Activated CD8-positive, alpha-beta T cell treated with anti-CD3 and anti-CD28 coated beads for 36 hours (primary cell): ENCODE results near the gene SERPINA12. TPM values are rescaled to one million over a fixed set of nuclear protein-coding genes. Genes with fewer than 3 reads are reported as not detected.
"Not testable (repeated sequence)": the region's sequence is repeated elsewhere in the genome, so short reads cannot be mapped to it uniquely, and the experiment has no call there.

ENCODE experiments used
- ATAC-seq: fragments of 200-7000 bp; cut with Tn5 transposase; one replicate; pipeline ENCODE4 v1.10.0; 2021; ENCODE audit warnings: mild to moderate bottlenecking, moderate library complexity
- CTCF ChIA-PET: fragments of 350-600 bp; sonication (Branson Sonifier 250); formaldehyde crosslinking; loops from one replicate; lab custom pipeline; 2021; ENCODE audit warnings: antibody characterized with exemption; lab: Charles Lee
- POLR2A ChIA-PET: fragments of 350-600 bp; sonication (Branson Sonifier 250); formaldehyde crosslinking; loops from one replicate; lab custom pipeline; 2021; ENCODE audit warnings: antibody characterized with exemption; lab: Charles Lee
- DNase-seq: peaks from one replicate; pipeline ENCODE4 v3.0.0-alpha.2; 2020
- H3K27ac Mint-ChIP-seq: one replicate; pipeline ENCODE4 v1.8.0; 2021; ENCODE audit warnings: mild to moderate bottlenecking, mixed read lengths
- H3K27me3 Mint-ChIP-seq: one replicate; pipeline ENCODE4 v1.8.0; 2021; ENCODE audit warnings: mixed read lengths
- H3K36me3 Mint-ChIP-seq: one replicate; pipeline ENCODE4 v1.8.0; 2021; ENCODE audit warnings: low read depth, mixed read lengths
- H3K4me1 Mint-ChIP-seq: one replicate; pipeline ENCODE4 v1.8.0; 2021; ENCODE audit warnings: low read depth, mixed read lengths
- H3K4me3 Mint-ChIP-seq: one replicate; pipeline ENCODE4 v1.8.0; 2021; ENCODE audit warnings: mild to moderate bottlenecking, moderate library complexity, mixed read lengths
- H3K9me3 Mint-ChIP-seq: one replicate; pipeline ENCODE4 v1.8.0; 2021; ENCODE audit warnings: mixed read lengths
- CTCF ChIP-seq: fragments of 200-600 bp; IDR thresholded peaks from one replicate; pipeline ENCODE4 v1.8.0; 2022; ENCODE audit warnings: antibody characterized with exemption, mild to moderate bottlenecking
- intact Hi-C: fragments of 100-400 bp; cut with micrococcal nuclease; formaldehyde crosslinking; loops from one replicate; pipeline ENCODE4 v1.10.0; 2022
- total RNA-seq, 2 experiments: library from RNA; stranded (reverse); gene quantifications; one replicate each; pipeline ENCODE4 v1.2.3, GENCODE V29; 2021

SERPINA12 gene
- total RNA-seq, 2 experiments from 2014 or later, result not detected

GRCh38 chr14:94517248-94517640 is 8.0 kb upstream of the SERPINA12 start:
- H3K9me3 Mint-ChIP-seq, result peaks cover 14% of the 10 kb centered on the region
- TF ChIP-seq CTCF, result no peak
- no peak for ATAC-seq

GRCh38 chr14:94515856-94516255 is 6.6 kb upstream of the SERPINA12 start:
- ATAC-seq (no peak), DNase-seq (no peak)
- CTCF ChIA-PET, result no interaction called here
- Mint-ChIP-seq H3K4me3 (no peak overlapping the region), H3K36me3 (no peaks in the 10 kb centered on the region), H3K27me3 (no peaks in the 10 kb centered on the region), H3K27ac (no peak overlapping the region), H3K4me1 (no peaks in the 10 kb centered on the region), H3K9me3 (peaks cover 14% of the 10 kb centered on the region)
- intact Hi-C loops, result no loop called here
- no peak for TF ChIP-seq CTCF
- POLR2A ChIA-PET, result no interaction called here

More at GRCh38 chr14:94517248-94517640, 8.0 kb upstream of the SERPINA12 start:
- no peak for DNase-seq
- ChIA-PET POLR2A (no interaction called here), CTCF (no interaction called here)
- no peak overlapping the region for H3K4me3 Mint-ChIP-seq
- no peaks in the 10 kb centered on the region for H3K4me1 Mint-ChIP-seq
- intact Hi-C loops, result no loop called here
- H3K36me3 Mint-ChIP-seq, result no peaks in the 10 kb centered on the region
- no peak overlapping the region for H3K27ac Mint-ChIP-seq
- no peaks in the 10 kb centered on the region for H3K27me3 Mint-ChIP-seq

- ChIA-PET CTCF (no interaction called here), POLR2A (no interaction called here)
- ATAC-seq, result no peak
- intact Hi-C loops, result no loop called here
- Mint-ChIP-seq H3K4me3 (no peak overlapping the region), H3K27ac (no peak overlapping the region), H3K9me3 (peaks cover 14% of the 10 kb centered on the region), H3K27me3 (no peaks in the 10 kb centered on the region), H3K36me3 (no peaks in the 10 kb centered on the region), H3K4me1 (no peaks in the 10 kb centered on the region)
- no peak for DNase-seq
- no peak for TF ChIP-seq CTCF
Observed at GRCh38 chr14:94515426-94515825, 6.2 kb upstream of the SERPINA12 start.

- no peak for ATAC-seq
Observed at GRCh38 chr14:94514351-94514750, 5.1 kb upstream of the SERPINA12 start.

GRCh38 chr14:94510481-94510880 is 1.2 kb upstream of the SERPINA12 start:
- H3K4me3 Mint-ChIP-seq, H3K27ac Mint-ChIP-seq, H3K27me3 Mint-ChIP-seq, DNase-seq, H3K4me1 Mint-ChIP-seq, H3K9me3 Mint-ChIP-seq, ATAC-seq, POLR2A ChIA-PET, CTCF ChIA-PET, intact Hi-C loops, H3K36me3 Mint-ChIP-seq: not testable (repeated sequence)

More at GRCh38 chr14:94514351-94514750, 5.1 kb upstream of the SERPINA12 start:
- no peak for TF ChIP-seq CTCF
- DNase-seq, result no peak
- Mint-ChIP-seq H3K4me1 (no peaks in the 10 kb centered on the region), H3K27me3 (no peaks in the 10 kb centered on the region), H3K27ac (no peak overlapping the region), H3K9me3 (peaks cover 6% of the 10 kb centered on the region), H3K4me3 (no peak overlapping the region), H3K36me3 (no peaks in the 10 kb centered on the region)
- intact Hi-C loops, result no loop called here
- ChIA-PET CTCF (no interaction called here), POLR2A (no interaction called here)

GRCh38 chr14:94505641-94506040 is 3.6 kb downstream of the SERPINA12 start:
- H3K27ac Mint-ChIP-seq, result no peak overlapping the region
- ATAC-seq, result no peak
- intact Hi-C loops, result no loop called here

More at GRCh38 chr14:94505641-94506040, 3.6 kb downstream of the SERPINA12 start:
- ChIA-PET POLR2A (no interaction called here), CTCF (no interaction called here)
- no peaks in the 10 kb centered on the region for H3K4me1 Mint-ChIP-seq
- no peaks in the 10 kb centered on the region for H3K9me3 Mint-ChIP-seq
- no peak for DNase-seq
- H3K36me3 Mint-ChIP-seq, result no peaks in the 10 kb centered on the region
- peaks cover 5% of the 10 kb centered on the region for H3K27me3 Mint-ChIP-seq
- TF ChIP-seq CTCF, result no peak
- no peak overlapping the region for H3K4me3 Mint-ChIP-seq
